Testis (tissue), 3 donors: ENCODE data around the gene NAV3. TPM values are rescaled to one million over a fixed set of nuclear protein-coding genes. Genes with fewer than 3 reads are reported as not detected.
A peak's percentile ranks its signal among the peaks of the same experiment; 100 is the strongest.

Experiments
- DNase-seq: peaks from one replicate; pipeline ENCODE4 v3.0.0-alpha.2; 2019
- H3K27ac ChIP-seq, 2 donors: fragments of 200-600 bp; sonication (generic); one replicate each; pipeline ENCODE4 v1.5.1; 2019
- H3K27me3 ChIP-seq: fragments of 200-600 bp; sonication (generic); one replicate; pipeline ENCODE4 v1.5.1; 2019
- H3K36me3 ChIP-seq: fragments of 200-600 bp; sonication (generic); one replicate; pipeline ENCODE4 v1.5.1; 2017; ENCODE audit warnings: low read depth; ENCODE audit errors: missing control alignments
- H3K4me1 ChIP-seq: fragments of 200-600 bp; sonication (generic); one replicate; pipeline ENCODE4 v1.5.1; 2019
- H3K4me3 ChIP-seq, 2 donors: fragments of 200-600 bp; sonication (generic); one replicate each; pipeline ENCODE4 v1.5.1; 2017 to 2019
- H3K9me3 ChIP-seq: fragments of 200-600 bp; sonication (generic); one replicate; pipeline ENCODE4 v1.5.1; 2017
- CTCF ChIP-seq, 3 experiments: fragments of 450-650 bp in 2 of 3; fragments of 200-600 bp in 1 of 3; sonication (generic) in 1 of 3; IDR thresholded peaks; one replicate each; pipeline ENCODE4 v1.5.1; 2016 to 2019; ENCODE audit warnings: antibody characterized with exemption in 3 of 3, mild to moderate bottlenecking in 2 of 3, moderate library complexity in 1 of 3
- POLR2A ChIP-seq: fragments of 450-650 bp; IDR thresholded peaks from one replicate; pipeline ENCODE4 v1.6.1; 2017; ENCODE audit warnings: antibody characterized with exemption, mild to moderate bottlenecking, moderate library complexity
- WGBS, 2 donors: methylation state at CpG; one replicate each; pipeline ENCODE4 v1.1.5; 2018; 5-methylcytosine and 5-hydroxymethylcytosine counted together
- intact Hi-C: fragments of 100-400 bp; cut with DNase I; formaldehyde crosslinking; loops from one replicate; pipeline ENCODE4 v1.15.1; 2023; ENCODE audit warnings: low total_unique reads
- polyA plus RNA-seq: library from polyadenylated mRNA; stranded (reverse); fragments of 350-450 nt; fragmentation: Illumina TruSeq; extraction: RNeasy Lipid Tissue Mini Kit (QIAGEN cat#74804); gene quantifications from one replicate; pipeline ENCODE4 v1.2.3, GENCODE V29; 2014; ENCODE audit warnings: low read depth, low replicate concordance; ENCODE audit not compliant: insufficient read depth
- total RNA-seq, 2 donors: library from RNA; depleted of rRNA; stranded (reverse); fragments of >200 nt; gene quantifications; one replicate each; pipeline ENCODE4 v1.2.3, GENCODE V29; 2016

The NAV3 gene
- total and polyA plus RNA-seq, 3 donors from 2014 or later, result 6.4 to 21.9 (median 20.0) TPM

- no peak overlapping the region for H3K27ac ChIP-seq
- no peak for DNase-seq
These were observed 94.0 kb downstream of the NAV3 start for GRCh38 chr12:77924703-77925102.

GRCh38 chr12:77925536-77926108 lies 94.9 kb downstream of the NAV3 start:
- TF ChIP-seq CTCF (IDR thresholded peaks at IDR 0.05), result peak; percentile 78 to 83 (median 80)
- TF ChIP-seq POLR2A, result no peak
- Histone ChIP-seq H3K4me3 (no peak overlapping the region), H3K27ac (no peak overlapping the region), H3K27me3 (no peaks in the 10 kb centered on the region), H3K36me3 (no peaks in the 10 kb centered on the region), H3K9me3 (no peaks in the 10 kb centered on the region), H3K4me1 (no peaks in the 10 kb centered on the region)
- WGBS, 2 donors, result 0% methylated on average over 6 of the region's 6 CpGs
- intact Hi-C loops, result loop anchor here (10.0 kb wide), 1 partner anchor 201 kb away; no protein-coding TSS in a partner anchor
- DNase-seq, result peak; percentile 89

More at GRCh38 chr12:77924703-77925102, 94.0 kb downstream of the NAV3 start:
- TF ChIP-seq CTCF (IDR thresholded peaks at IDR 0.05), result no peak
- Histone ChIP-seq H3K9me3 (no peaks in the 10 kb centered on the region), H3K4me3 (no peak overlapping the region), H3K4me1 (no peaks in the 10 kb centered on the region), H3K27me3 (no peaks in the 10 kb centered on the region), H3K36me3 (no peaks in the 10 kb centered on the region)
- intact Hi-C loops, result loop anchor here (10.0 kb wide), 1 partner anchor 200 kb away; no protein-coding TSS in a partner anchor
- 91 to 96% methylated on average over 2 of the region's 2 CpGs for WGBS, 2 donors

- Histone ChIP-seq H3K4me3 (no peak overlapping the region), H3K27me3 (no peaks in the 10 kb centered on the region), H3K27ac (no peak overlapping the region), H3K36me3 (no peaks in the 10 kb centered on the region), H3K4me1 (no peaks in the 10 kb centered on the region), H3K9me3 (no peaks in the 10 kb centered on the region)
- intact Hi-C loops, result loop anchor here (10.0 kb wide), 1 partner anchor 203 kb away; no protein-coding TSS in a partner anchor
- TF ChIP-seq POLR2A (no peak), CTCF (IDR thresholded peaks at IDR 0.05) (no peak)
- DNase-seq, result no peak
- 85 to 94% methylated on average over 8 of the region's 8 CpGs for WGBS, 2 donors
These were observed 97.4 kb downstream of the NAV3 start for GRCh38 chr12:77928078-77928477.

GRCh38 chr12:77932216-77932615 lies 101.5 kb downstream of the NAV3 start:
- H3K27ac ChIP-seq, result no peak overlapping the region
- 63 to 76% methylated on average over 2 of the region's 2 CpGs for WGBS, 2 donors
- H3K9me3 ChIP-seq, result no peaks in the 10 kb centered on the region
- H3K4me3 ChIP-seq, result no peak overlapping the region
- no peaks in the 10 kb centered on the region for H3K36me3 ChIP-seq
- TF ChIP-seq POLR2A, result no peak
- no peak for TF ChIP-seq CTCF (IDR thresholded peaks at IDR 0.05)
- DNase-seq, result no peak
- H3K27me3 ChIP-seq, result no peaks in the 10 kb centered on the region
- intact Hi-C loops, result no loop called here
- no peaks in the 10 kb centered on the region for H3K4me1 ChIP-seq

- no peak for DNase-seq
- Histone ChIP-seq H3K4me1 (no peaks in the 10 kb centered on the region), H3K9me3 (no peaks in the 10 kb centered on the region), H3K27me3 (no peaks in the 10 kb centered on the region), H3K4me3 (no peak overlapping the region), H3K36me3 (no peaks in the 10 kb centered on the region), H3K27ac (no peak overlapping the region)
- intact Hi-C loops, result no loop called here
- TF ChIP-seq POLR2A, result no peak
- TF ChIP-seq CTCF (IDR thresholded peaks at IDR 0.05), result no peak
These were observed 107.6 kb downstream of the NAV3 start for GRCh38 chr12:77938301-77938700.
